T-helper 1 cell (primary cell): ENCODE data around the gene LRAT.
"Not testable (repeated sequence)": the region's sequence is repeated elsewhere in the genome, so short reads cannot be mapped to it uniquely, and the experiment has no call there.

ENCODE experiments used
- DNase-seq, 5 donors: peaks; one replicate each; pipeline ENCODE4 v3.0.0-alpha.2; 2012 to 2020
- total RNA-seq, 4 donors: gene quantifications; one replicate each; lab custom pipeline; 2026; lab: John Stamatoyannopoulos, UW

The LRAT gene
- total RNA-seq: 0 to 0.39 (median 0.14) reads per million in 4 donors

GRCh38 chr4:154743683-154744340, at the start of gene LRAT:
Gene LRAT (plus strand): TSS chr4:154744000. CDS start chr4:154744327, 327 bp downstream.
- DNase-seq: peak in 2 of 5 donors; percentile 21 to 50

- no peak for DNase-seq
Measured at GRCh38 chr4:154707877-154708276, 35.9 kb upstream of the LRAT start.

GRCh38 chr4:154709550-154709949, 34.2 kb upstream of the LRAT start:
- DNase-seq: no peak

DNA sequence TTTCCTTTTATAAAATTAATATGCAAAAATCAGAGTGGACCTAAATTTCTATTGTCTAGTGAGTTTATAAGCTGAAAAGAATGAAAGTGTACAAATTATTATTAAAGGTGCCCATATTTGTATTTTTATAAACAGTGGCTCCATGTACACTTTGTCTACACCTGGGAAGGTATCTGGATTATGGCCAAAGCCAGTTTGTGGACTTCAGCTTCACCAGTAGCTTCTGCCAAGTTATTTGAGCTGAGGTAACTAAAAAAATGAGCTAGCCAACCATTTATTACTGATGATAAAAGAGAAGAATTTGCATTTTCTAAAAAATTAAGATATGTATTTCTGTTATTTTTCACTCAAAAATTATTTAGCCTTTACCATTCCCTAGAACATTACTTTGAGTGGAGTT, 32.3 kb upstream of the LRAT start:
- no peak for DNase-seq

DNA sequence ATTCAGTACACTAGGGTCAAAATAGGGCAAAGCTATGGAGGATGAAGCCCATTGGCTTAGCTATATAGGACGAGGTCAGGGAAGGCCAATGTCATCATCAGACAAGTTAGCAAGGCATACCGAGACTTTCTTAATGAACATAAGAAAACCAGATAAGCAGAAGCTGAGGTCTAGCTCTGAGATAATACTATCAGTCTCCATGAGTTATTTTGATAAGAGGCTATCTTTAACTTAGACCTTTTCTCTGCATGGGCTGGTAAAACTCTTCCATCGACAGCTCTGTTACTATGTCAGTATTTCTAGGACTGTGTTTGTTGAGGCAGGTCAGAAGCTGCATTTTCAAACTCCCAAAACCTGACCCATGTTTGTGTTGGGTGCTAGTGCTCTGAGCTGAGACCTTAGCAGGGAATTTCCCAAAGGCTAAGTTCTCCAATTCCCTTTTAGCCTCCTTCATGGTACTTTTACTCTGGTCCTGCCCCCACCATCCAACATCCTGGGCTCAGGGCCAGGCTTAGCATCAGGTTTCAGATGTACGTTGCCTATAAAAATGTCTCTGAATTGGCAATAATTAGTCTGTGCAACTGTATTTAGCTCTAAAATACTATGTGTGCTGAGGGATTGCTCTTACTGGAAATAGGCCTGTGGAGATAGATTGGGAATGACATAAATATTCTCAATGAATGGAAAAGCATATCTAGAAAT, 29.3 kb upstream of the LRAT start:
- DNase-seq: no peak

- peak in 1 of 5 donors; percentile 53 for DNase-seq
Measured at GRCh38 chr4:154719087-154719486, 24.7 kb upstream of the LRAT start.

DNA sequence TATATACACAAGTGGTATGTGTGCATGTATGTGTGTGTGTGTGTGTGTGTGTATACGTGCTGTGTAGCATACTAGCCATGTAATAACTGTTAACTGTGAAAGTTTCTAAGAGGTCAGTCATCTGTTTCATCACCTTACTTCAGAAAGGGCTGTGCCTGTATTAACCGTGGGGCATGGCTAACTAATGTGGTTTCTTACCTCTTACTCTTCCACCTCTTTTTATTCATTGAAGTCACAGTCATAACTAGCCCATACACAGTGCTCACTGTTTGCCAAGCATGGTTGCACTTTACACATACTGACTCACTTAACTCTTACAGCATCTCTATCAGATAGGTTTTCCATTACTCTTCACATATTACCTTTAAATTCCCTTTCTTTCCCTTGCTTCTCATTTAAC, 23.7 kb upstream of the LRAT start:
- DNase-seq: peak in 1 of 5 donors; percentile 55

GRCh38 chr4:154720618-154721267, 23.1 kb upstream of the LRAT start:
- no peak for DNase-seq

DNA sequence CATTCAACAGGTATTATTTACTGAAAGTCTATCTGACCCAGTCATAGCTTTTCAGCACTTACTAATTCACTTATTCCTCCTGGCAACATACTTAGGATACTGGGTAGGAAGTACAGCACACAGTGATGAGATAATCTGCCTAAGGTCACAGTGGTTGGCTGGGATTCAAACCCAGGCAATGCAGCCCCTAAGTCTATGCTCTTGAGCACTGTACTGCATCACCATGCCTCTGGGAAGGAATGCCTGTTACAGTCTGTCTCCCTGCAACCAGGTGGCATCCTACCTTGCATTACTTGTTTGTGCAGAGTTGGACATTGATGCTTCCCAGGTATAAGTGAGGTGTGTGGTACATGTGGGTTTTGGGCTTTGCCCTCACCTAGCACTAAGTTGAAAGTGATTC, 21.5 kb upstream of the LRAT start:
- no peak for DNase-seq

GRCh38 chr4:154723601-154724000, 20.2 kb upstream of the LRAT start:
- DNase-seq: not testable (repeated sequence)

DNA sequence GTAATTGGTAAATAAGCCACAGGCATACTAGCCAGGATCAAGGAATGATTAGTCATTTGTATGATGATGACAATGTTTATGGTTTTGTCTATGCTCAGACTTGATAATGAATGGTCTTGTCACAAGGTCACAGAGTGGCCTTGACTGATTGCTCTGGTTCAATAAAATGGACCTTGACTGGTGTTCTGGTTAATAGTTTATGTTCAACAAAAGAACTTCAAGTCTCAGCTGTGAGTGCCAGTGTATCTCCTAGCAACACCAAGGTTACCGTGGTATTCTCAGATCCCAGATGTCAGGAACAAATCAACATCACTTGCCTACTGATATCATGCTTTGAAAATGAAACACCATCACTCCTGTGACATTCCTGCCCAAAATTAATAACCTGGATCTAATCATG, 16.3 kb upstream of the LRAT start:
- no peak for DNase-seq

GRCh38 chr4:154731756-154732155, 12.0 kb upstream of the LRAT start:
- DNase-seq: no peak

- DNase-seq: no peak
Measured at GRCh38 chr4:154732669-154733068, 11.1 kb upstream of the LRAT start.

DNA sequence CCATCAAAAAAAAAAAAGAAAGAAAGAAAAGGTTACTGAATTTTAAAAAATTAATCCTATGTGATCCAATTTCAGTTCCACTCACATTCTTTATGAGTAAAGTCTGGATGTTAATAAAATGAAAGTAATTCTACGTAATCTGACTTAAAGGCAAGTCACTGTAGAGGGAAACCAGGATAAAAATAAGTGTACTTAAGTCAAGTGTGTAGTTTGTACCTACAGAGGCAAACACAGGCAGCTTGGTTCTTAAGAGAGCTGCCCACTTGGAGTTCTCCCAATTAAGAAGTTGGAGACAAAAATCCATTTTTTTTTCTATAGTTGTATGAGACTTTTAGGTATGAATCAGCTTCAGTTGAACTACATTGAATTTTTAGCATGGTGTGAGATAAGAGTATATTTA, 7.0 kb upstream of the LRAT start:
- DNase-seq: no peak

GRCh38 chr4:154738426-154738825, 5.4 kb upstream of the LRAT start:
- no peak for DNase-seq

DNA sequence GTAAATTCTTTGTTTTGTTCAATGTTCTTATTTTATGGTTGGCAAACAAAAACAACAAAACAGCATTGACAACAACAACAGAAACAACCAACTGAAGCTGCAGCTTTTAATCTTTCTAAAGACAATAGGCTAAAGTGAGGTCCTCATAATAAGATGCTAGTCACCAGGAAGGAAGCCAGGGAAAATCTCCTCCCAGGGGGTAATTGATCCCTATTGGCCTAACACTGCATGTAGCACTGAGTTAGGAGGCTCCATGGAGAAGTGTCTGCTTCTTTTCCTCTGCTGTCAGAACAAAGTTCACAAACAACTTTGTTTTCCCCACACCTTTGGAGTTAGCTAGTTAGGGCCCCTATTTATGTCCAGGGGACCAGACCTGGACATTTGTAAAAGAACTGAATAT, 4.7 kb upstream of the LRAT start:
- DNase-seq: no peak

GRCh38 chr4:154740462-154740861, 3.3 kb upstream of the LRAT start:
- DNase-seq: no peak

DNA sequence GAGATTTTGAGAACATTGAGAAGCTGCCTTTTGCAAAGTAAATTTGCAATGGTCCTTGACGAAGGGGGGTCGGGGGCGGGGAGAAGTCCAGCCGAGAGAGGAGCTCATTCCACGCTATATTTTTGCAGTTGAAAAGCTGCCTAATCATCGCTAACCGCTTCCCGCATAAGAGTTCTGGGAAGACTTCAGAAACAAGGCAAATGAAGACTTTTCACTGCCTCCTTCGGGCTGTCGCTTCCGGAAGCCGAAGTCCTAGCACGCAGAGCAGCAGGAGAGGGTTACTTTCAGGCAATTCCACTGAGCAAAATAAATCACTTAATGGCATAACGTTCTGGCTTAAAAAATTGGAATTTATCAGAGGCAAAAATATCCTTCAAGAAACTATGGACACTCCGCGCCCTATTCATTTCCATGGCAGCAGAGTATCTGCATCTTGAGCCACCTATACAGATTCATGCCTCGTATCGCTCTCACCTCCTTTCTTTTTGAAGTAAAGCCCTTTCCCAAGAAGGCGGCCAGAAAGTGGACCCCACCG, 2.6 kb upstream of the LRAT start:
- no peak for DNase-seq

DNA sequence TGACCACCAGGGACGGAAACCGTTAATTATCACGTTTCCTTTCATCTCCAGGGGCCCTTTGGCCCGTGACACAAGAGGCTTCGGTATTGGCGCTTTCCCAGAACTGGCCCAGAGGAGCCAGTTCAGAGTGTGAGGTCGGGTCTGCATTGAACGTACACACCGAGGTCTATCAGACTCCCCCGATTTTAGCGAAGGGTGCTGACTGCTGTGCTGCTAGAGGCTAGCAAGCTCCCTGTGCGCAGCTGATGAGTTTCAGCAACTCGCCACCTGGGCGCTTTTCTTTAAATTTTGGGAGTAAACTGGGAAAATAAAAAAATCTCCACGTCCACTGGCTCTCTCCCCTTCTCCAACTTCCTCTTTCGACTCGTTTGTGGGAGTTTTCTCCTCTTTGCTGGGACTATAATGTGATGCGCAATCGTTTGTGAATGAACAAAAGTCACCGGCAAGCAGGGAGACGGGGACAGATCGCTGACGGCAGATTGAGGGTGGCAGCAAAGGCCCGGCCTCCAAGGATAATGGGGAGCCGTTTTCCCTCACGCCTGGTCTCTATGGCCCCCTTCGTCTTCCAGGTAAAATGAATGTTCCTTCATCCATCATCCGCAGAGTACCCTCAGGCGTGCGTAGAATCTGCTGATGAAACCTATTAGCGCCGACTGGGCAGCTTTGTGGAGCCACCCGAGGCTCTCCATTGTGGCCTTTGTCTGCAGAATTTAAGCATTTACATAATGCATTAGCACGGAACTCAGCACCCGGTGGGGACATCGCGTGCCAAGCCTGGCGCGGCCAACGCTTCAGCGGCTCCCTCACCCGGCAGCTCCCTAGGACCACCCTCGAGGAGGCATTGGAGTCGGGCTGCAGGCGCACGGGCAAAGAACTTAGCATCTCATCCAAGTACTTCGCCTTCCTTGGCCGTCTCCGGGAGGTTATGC, 1.6 kb upstream of the LRAT start:
- DNase-seq: no peak

GRCh38 chr4:154744341-154744926, 634 bp downstream of the LRAT start:
- no peak for DNase-seq

- DNase-seq: no peak
Measured at GRCh38 chr4:154757713-154758112, 13.9 kb downstream of the LRAT start.

GRCh38 chr4:154760895-154761294, 17.1 kb downstream of the LRAT start:
- DNase-seq: no peak
